SK-N-SH (cell line): ENCODE measurements around the gene SLC44A5. TPM values are rescaled to one million over a fixed set of nuclear protein-coding genes. Genes with fewer than 3 reads are reported as not detected.

Experiments used
- CTCF ChIA-PET: fragments of 300-600, 350-600 bp; formaldehyde crosslinking; extraction: SDS; loops from one replicate; lab custom pipeline; 2021; lab: Yijun Ruan, JAX
- POLR2A ChIA-PET: fragments of 350-600 bp; sonication (Branson Sonifier 250); formaldehyde crosslinking; extraction: SDS; loops from one replicate; lab custom pipeline; 2020; ENCODE audit warnings: antibody characterized with exemption, inconsistent platforms; lab: Yijun Ruan, JAX
- DNase-seq: peaks from one replicate; pipeline ENCODE4 v3.0.0; 2012
- H2AFZ ChIP-seq: fragments of 200-600 bp; sonication (generic); 2 replicates; pipeline ENCODE4 v1.8.1; 2016; ENCODE audit warnings: antibody characterized with exemption, mild to moderate bottlenecking, low read depth
- H3F3A ChIP-seq: fragments of 200-600 bp; sonication (generic); replicated peaks from 2 replicates; pipeline ENCODE3; 2016; ENCODE audit warnings: antibody characterized with exemption, mild to moderate bottlenecking; ENCODE audit not compliant: insufficient read depth
- H3K27ac ChIP-seq, 2 experiments: fragments of 200-500 bp in 1 of 2; fragments of 200-600 bp in 1 of 2; sonication (Bioruptor generic) in 1 of 2; sonication (generic), shearing (Covaris generic) in 1 of 2; 2 replicates each; pipeline versions ENCODE4 v1.5.1 to v1.6.1; 2014 to 2016; ENCODE audit warnings: low read depth in 2 of 2, inconsistent platforms in 1 of 2, low read length in 1 of 2, mild to moderate bottlenecking in 1 of 2, mixed read lengths in 1 of 2
- H3K27me3 ChIP-seq: fragments of 200-600 bp; sonication (generic), shearing (Covaris generic); 2 replicates; pipeline ENCODE4 v1.6.1; 2016; ENCODE audit warnings: mixed run types; ENCODE audit not compliant: insufficient read depth
- H3K36me3 ChIP-seq, 2 experiments: fragments of 200-500 bp in 1 of 2; fragments of 200-600 bp in 1 of 2; sonication (Bioruptor generic) in 1 of 2; sonication (generic) in 1 of 2; replicated peaks in 1 of 2; 2 replicates each; pipeline versions ENCODE3 to v1.5.1; 2014 to 2016; ENCODE audit warnings: low read length in 1 of 2, mild to moderate bottlenecking in 1 of 2; ENCODE audit not compliant: insufficient read depth in 2 of 2, control insufficient read depth in 1 of 2
- H3K4me1 ChIP-seq, 2 experiments: fragments of 200-500 bp in 1 of 2; fragments of 200-600 bp in 1 of 2; sonication (Bioruptor generic) in 1 of 2; sonication (generic), shearing (Covaris generic) in 1 of 2; 2 replicates each; pipeline versions ENCODE4 v1.5.1 to v1.6.1; 2014 to 2016; ENCODE audit warnings: low read depth in 1 of 2, low read length in 1 of 2, mixed run types in 1 of 2; ENCODE audit not compliant: insufficient read depth in 2 of 2, control insufficient read depth in 1 of 2
- H3K4me2 ChIP-seq: fragments of 200-600 bp; sonication (generic), shearing (Covaris generic); 2 replicates; pipeline ENCODE4 v1.6.1; 2017; ENCODE audit warnings: mixed run types
- H3K4me3 ChIP-seq, 2 experiments: fragments of 200-500 bp in 1 of 2; fragments of 200-600 bp in 1 of 2; sonication (Bioruptor generic) in 1 of 2; sonication (generic), shearing (Covaris generic) in 1 of 2; 2 replicates each; pipeline versions ENCODE4 v1.5.1 to v1.8.1; 2014 to 2016; ENCODE audit warnings: low read depth in 2 of 2, inconsistent platforms in 1 of 2, low read length in 1 of 2, mild to moderate bottlenecking in 1 of 2, mixed read lengths in 1 of 2, moderate library complexity in 1 of 2
- H3K79me2 ChIP-seq: fragments of 200-600 bp; sonication (generic); 2 replicates; pipeline ENCODE4 v1.8.1; 2017; ENCODE audit warnings: mild to moderate bottlenecking; ENCODE audit not compliant: insufficient read depth
- H3K9ac ChIP-seq: fragments of 200-600 bp; sonication (generic); 2 replicates; pipeline ENCODE4 v1.6.1; 2017; ENCODE audit warnings: mixed run types
- H3K9me2 ChIP-seq: fragments of 200-600 bp; sonication (generic); 2 replicates; pipeline ENCODE4 v1.6.1; 2017; ENCODE audit warnings: mixed run types
- H3K9me3 ChIP-seq: fragments of 200-600 bp; sonication (generic); 2 replicates; pipeline ENCODE4 v1.6.1; 2017; ENCODE audit warnings: mixed run types, mild to moderate bottlenecking, moderate library complexity
- H4K20me1 ChIP-seq: fragments of 200-600 bp; sonication (generic); 2 replicates; pipeline ENCODE4 v1.6.1; 2017; ENCODE audit warnings: mild to moderate bottlenecking, mixed run types; ENCODE audit not compliant: insufficient read depth
- CHD2 ChIP-seq: fragments of 150-350 bp; IDR thresholded peaks from 2 replicates; pipeline ENCODE4 v1.6.1; 2018; ENCODE audit warnings: low read length; ENCODE audit not compliant: partially characterized antibody
- FOSL2 ChIP-seq: IDR thresholded peaks from 2 replicates; pipeline ENCODE4 v1.4.0; 2012; ENCODE audit warnings: low read depth, mild to moderate bottlenecking, moderate library complexity, borderline replicate concordance
- GABPA ChIP-seq: IDR thresholded peaks from 2 replicates; pipeline ENCODE4 v1.4.0; 2012; ENCODE audit warnings: low read depth, mild to moderate bottlenecking
- GATA2 ChIP-seq: sonication (generic); formaldehyde crosslinking; IDR thresholded peaks from 2 replicates; pipeline ENCODE4 v1.5.0; 2020; ENCODE audit warnings: mild to moderate bottlenecking, missing genetic modification reagents
- JUND ChIP-seq: IDR thresholded peaks from 2 replicates; pipeline ENCODE4 v1.4.0; 2012
- MAX ChIP-seq: IDR thresholded peaks from 2 replicates; pipeline ENCODE4 v1.4.0; 2012; ENCODE audit warnings: low read depth
- MXI1 ChIP-seq: IDR thresholded peaks from 2 replicates; pipeline ENCODE4 v1.6.1; 2012; ENCODE audit warnings: mild to moderate bottlenecking, low read depth, low read length, improper control_type of control experiment
- NRF1 ChIP-seq: IDR thresholded peaks from 2 replicates; pipeline ENCODE4 v1.6.1; 2012; ENCODE audit warnings: low read depth, mild to moderate bottlenecking, low read length
- RAD21 ChIP-seq: IDR thresholded peaks from 2 replicates; pipeline ENCODE4 v1.6.1; 2012; ENCODE audit warnings: mild to moderate bottlenecking, low read length
- RFX5 ChIP-seq: IDR thresholded peaks from 2 replicates; pipeline ENCODE4 v1.6.1; 2012; ENCODE audit warnings: mild to moderate bottlenecking, improper control_type of control experiment, low read length
- RXRA ChIP-seq: IDR thresholded peaks from 2 replicates; pipeline ENCODE4 v1.4.0; 2012; ENCODE audit warnings: low read depth, mild to moderate bottlenecking, borderline replicate concordance
- USF1 ChIP-seq: IDR thresholded peaks from 2 replicates; pipeline ENCODE4 v1.4.0; 2012; ENCODE audit warnings: low read depth, borderline replicate concordance
- WGBS: methylation state at CpG from one replicate; pipeline ENCODE4 v1.1.6; 2017; ENCODE audit warnings: low lambda C conversion rate; 5-methylcytosine and 5-hydroxymethylcytosine counted together
- polyA plus RNA-seq, 3 experiments: library from polyadenylated mRNA; depleted of rRNA; stranded (reverse); fragments of >200 nt; gene quantifications; 2 replicates each; pipeline ENCODE4 v1.2.3, GENCODE V29; 2012

The SLC44A5 gene
- polyA plus RNA-seq, 1 of the 3 experiments (the other 2 are of a cell fraction): 4.9 TPM

- no peak for DNase-seq
- ChIA-PET CTCF (no interaction called here), POLR2A (no interaction called here)
- Histone ChIP-seq H3K9me2 (no peaks in the 10 kb centered on the region), H3K27me3 (no peaks in the 10 kb centered on the region), H3K4me2 (no peak overlapping the region), H2AFZ (no peak overlapping the region), H3K4me3 (no peak overlapping the region), H3K79me2 (no peaks in the 10 kb centered on the region), H3K36me3 (no peaks in the 10 kb centered on the region), H3K4me1 (no peaks in the 10 kb centered on the region), H3K27ac (no peak overlapping the region), H3K9me3 (no peaks in the 10 kb centered on the region), H3K9ac (no peak overlapping the region), H4K20me1 (no peaks in the 10 kb centered on the region), H3F3A (peaks cover 3% of the 10 kb centered on the region)
- WGBS: 41% methylated on average over 2 of the region's 2 CpGs
- no peak for TF ChIP-seq USF1
These were observed 436.7 kb downstream of the SLC44A5 start for GRCh38 chr1:75174031-75174760.

GRCh38 chr1:75172556-75172955 is 438.4 kb downstream of the SLC44A5 start:
- no peaks in the 10 kb centered on the region for H3K36me3 ChIP-seq
- H3K79me2 ChIP-seq: no peaks in the 10 kb centered on the region
- no peaks in the 10 kb centered on the region for H4K20me1 ChIP-seq
- 4% methylated on average over 1 of the region's 1 CpG for WGBS
- H3K27me3 ChIP-seq: no peaks in the 10 kb centered on the region
- no peak overlapping the region for H3K4me2 ChIP-seq
- no peaks in the 10 kb centered on the region; a peak in 1 of 4 replicates for H3K4me1 ChIP-seq
- no peak overlapping the region for H3K4me3 ChIP-seq
- H3K9me2 ChIP-seq: no peaks in the 10 kb centered on the region
- no peak overlapping the region for H3K27ac ChIP-seq
- ChIA-PET CTCF (interaction anchor here (1.4 kb wide), 1 partner anchor 30 kb away, joined by 6 read pairs; no protein-coding TSS in a partner anchor), POLR2A (no interaction called here)
- no peak for DNase-seq
- no peaks in the 10 kb centered on the region for H3K9me3 ChIP-seq
- TF ChIP-seq NRF1 (no peak), MAX (no peak), CHD2 (no peak), MXI1 (no peak), FOSL2 (no peak), RXRA (no peak), RFX5 (no peak), GATA2 (CRISPR knock-in tag) (no peak)
- peaks cover 3% of the 10 kb centered on the region for H3F3A ChIP-seq
- no peak overlapping the region for H3K9ac ChIP-seq
- no peak overlapping the region for H2AFZ ChIP-seq

- Histone ChIP-seq H2AFZ (no peak overlapping the region), H3K27me3 (no peaks in the 10 kb centered on the region), H4K20me1 (no peaks in the 10 kb centered on the region), H3K9me3 (no peaks in the 10 kb centered on the region), H3K4me2 (no peak overlapping the region), H3K79me2 (no peaks in the 10 kb centered on the region), H3F3A (peaks cover 3% of the 10 kb centered on the region), H3K27ac (no peak overlapping the region), H3K4me1 (no peaks in the 10 kb centered on the region; a peak in 1 of 4 replicates), H3K9ac (no peak overlapping the region), H3K9me2 (no peaks in the 10 kb centered on the region), H3K36me3 (no peaks in the 10 kb centered on the region), H3K4me3 (no peak overlapping the region)
- ChIA-PET CTCF (no interaction called here), POLR2A (no interaction called here)
- TF ChIP-seq GABPA: no peak
- no peak for TF ChIP-seq RAD21
- TF ChIP-seq CHD2: no peak
- TF ChIP-seq MXI1: no peak
- no peak for TF ChIP-seq JUND
- no peak for DNase-seq
- WGBS: 8% methylated on average over 1 of the region's 1 CpG
These were observed 439.0 kb downstream of the SLC44A5 start for GRCh38 chr1:75171876-75172275.
